ENCODE results near the gene TBC1D8. TPM values are rescaled to one million over a fixed set of nuclear protein-coding genes. Genes with fewer than 3 reads are reported as not detected.

The TBC1D8 gene
- total and polyA plus RNA-seq, 2 donors (not counting 1 experiment from before 2014, with no cell fraction given): 1.7 to 15.7 TPM

DNA sequence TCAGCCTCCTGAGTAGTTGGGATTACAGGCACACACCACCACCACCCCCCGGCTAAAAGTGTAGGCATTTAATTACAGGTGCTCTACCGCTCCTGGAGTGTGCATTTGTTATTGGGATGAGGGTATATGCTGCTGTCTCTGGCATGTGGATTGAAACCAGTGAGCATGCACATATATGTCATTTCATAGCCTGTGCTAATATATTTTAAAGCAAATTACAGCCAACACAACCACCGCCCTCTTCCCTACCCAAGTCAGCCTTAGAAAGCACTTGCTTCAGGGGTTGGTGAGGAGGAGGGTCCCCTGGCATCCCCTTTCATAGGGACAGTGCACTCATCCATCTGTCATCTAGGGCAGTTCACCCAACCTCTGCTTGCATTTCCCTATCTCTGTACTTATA is 10.5 kb upstream of the TBC1D8 start:
- POLR2A ChIA-PET: no interaction called here
- Mint-ChIP-seq H3K27me3 (no peaks in the 10 kb centered on the region), H3K4me3 (no peak overlapping the region), H3K4me1 (no peaks in the 10 kb centered on the region), H3K9me3 (ENCODE audit: insufficient read depth) (no peaks in the 10 kb centered on the region), H3K27ac (no peak overlapping the region)
- no peaks in the 10 kb centered on the region for H3K36me3 ChIP-seq (replicated peaks in 1 of 2; ENCODE audit: control extremely low read depth in 1 of 2, control insufficient read depth in 1 of 2, extremely low read depth in 1 of 2, insufficient read depth in 2 of 2, low read length in 1 of 2)
- no peak overlapping the region for H3K4me3 ChIP-seq (ENCODE audit: control extremely low read depth in 1 of 5, extremely low read depth in 1 of 5, insufficient read depth in 1 of 5, low read depth in 2 of 5, low read length in 4 of 5)
- ATAC-seq (ENCODE audit: low read depth): no peak
- no peak for DNase-seq
- H3K9ac ChIP-seq (ENCODE audit: low read length): no peak overlapping the region
- no peak overlapping the region for H2AFZ ChIP-seq (ENCODE audit: insufficient read depth, low read depth, low read length, poor library complexity, severe bottlenecking)
- H4K20me1 ChIP-seq (ENCODE audit: control insufficient read depth, insufficient read depth, low read length, poor library complexity, severe bottlenecking): no peaks in the 10 kb centered on the region
- no peaks in the 10 kb centered on the region for H3K9me3 ChIP-seq (ENCODE audit: control extremely low read depth in 1 of 3, control insufficient read depth in 2 of 3, insufficient read depth in 1 of 3, low read length in 2 of 3)
- intact Hi-C loops (cut with micrococcal nuclease): no loop called here
- no peak overlapping the region for H3K4me2 ChIP-seq (replicated peaks; ENCODE audit: low read depth, low read length, poor library complexity, severe bottlenecking)
- CTCF ChIA-PET: no interaction called here
- no CpG with 5 or more reads among the region's 3 CpGs for WGBS (ENCODE audit: insufficient coverage)
- TF ChIP-seq, protein P1, sequence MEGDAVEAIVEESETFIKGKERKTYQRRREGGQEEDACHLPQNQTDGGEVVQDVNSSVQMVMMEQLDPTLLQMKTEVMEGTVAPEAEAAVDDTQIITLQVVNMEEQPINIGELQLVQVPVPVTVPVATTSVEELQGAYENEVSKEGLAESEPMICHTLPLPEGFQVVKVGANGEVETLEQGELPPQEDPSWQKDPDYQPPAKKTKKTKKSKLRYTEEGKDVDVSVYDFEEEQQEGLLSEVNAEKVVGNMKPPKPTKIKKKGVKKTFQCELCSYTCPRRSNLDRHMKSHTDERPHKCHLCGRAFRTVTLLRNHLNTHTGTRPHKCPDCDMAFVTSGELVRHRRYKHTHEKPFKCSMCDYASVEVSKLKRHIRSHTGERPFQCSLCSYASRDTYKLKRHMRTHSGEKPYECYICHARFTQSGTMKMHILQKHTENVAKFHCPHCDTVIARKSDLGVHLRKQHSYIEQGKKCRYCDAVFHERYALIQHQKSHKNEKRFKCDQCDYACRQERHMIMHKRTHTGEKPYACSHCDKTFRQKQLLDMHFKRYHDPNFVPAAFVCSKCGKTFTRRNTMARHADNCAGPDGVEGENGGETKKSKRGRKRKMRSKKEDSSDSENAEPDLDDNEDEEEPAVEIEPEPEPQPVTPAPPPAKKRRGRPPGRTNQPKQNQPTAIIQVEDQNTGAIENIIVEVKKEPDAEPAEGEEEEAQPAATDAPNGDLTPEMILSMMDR (IDR thresholded peaks at IDR 0.05): no peak
- no peak for TF ChIP-seq EZH2 (IDR thresholded peaks at IDR 0.05; ENCODE audit: borderline replicate concordance, insufficient read depth, low read depth, low read length, poor library complexity, severe bottlenecking)
- H3K4me1 ChIP-seq (ENCODE audit: control insufficient read depth in 2 of 2, insufficient read depth in 2 of 2, low read length in 2 of 2): no peaks in the 10 kb centered on the region
- H3K27ac ChIP-seq (ENCODE audit: low read length in 2 of 2): no peak overlapping the region
- H3K27me3 ChIP-seq (replicated peaks in 1 of 4; ENCODE audit: control extremely low read depth in 1 of 4, control insufficient read depth in 3 of 4, insufficient read depth in 4 of 4, low read length in 3 of 4): no peaks in the 10 kb centered on the region
- H3K79me2 ChIP-seq (ENCODE audit: control insufficient read depth, insufficient read depth, low read length): no peaks in the 10 kb centered on the region

DNA sequence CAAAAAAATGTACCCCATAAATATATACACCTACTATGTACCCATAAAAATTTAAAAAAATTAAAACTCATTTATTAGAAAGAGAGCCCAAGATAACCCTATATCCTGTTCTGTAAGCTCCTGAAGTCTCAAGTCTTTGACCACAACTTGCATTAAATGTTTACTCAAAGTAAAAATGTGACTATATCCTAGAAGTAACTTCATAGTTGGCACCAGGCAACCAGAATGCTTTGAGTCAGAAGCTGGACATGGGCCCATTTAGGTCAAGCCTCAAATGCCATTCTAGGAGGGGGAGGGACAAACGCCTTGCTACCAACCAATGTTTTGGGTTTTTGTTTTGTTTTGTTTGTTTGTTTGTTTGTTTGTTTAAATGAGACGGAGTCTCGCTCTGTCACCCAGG is 9.3 kb upstream of the TBC1D8 start:
- POLR2A ChIA-PET: no interaction called here

More for the DNA sequence above, 9.3 kb upstream of the TBC1D8 start:
- no peak for ATAC-seq (ENCODE audit: low read depth)
- no peaks in the 10 kb centered on the region for H3K36me3 ChIP-seq (replicated peaks in 1 of 2; ENCODE audit: control extremely low read depth in 1 of 2, control insufficient read depth in 1 of 2, extremely low read depth in 1 of 2, insufficient read depth in 2 of 2, low read length in 1 of 2)
- H3K4me1 ChIP-seq (ENCODE audit: control insufficient read depth in 2 of 2, insufficient read depth in 2 of 2, low read length in 2 of 2): no peaks in the 10 kb centered on the region
- TF ChIP-seq, protein P1 (IDR thresholded peaks at IDR 0.05): no peak
- TF ChIP-seq EZH2 (IDR thresholded peaks at IDR 0.05; ENCODE audit: borderline replicate concordance, insufficient read depth, low read depth, low read length, poor library complexity, severe bottlenecking): no peak
- Mint-ChIP-seq H3K4me3 (no peak overlapping the region), H3K27me3 (no peaks in the 10 kb centered on the region), H3K4me1 (no peaks in the 10 kb centered on the region), H3K27ac (no peak overlapping the region), H3K9me3 (ENCODE audit: insufficient read depth) (no peaks in the 10 kb centered on the region)
- no peak overlapping the region for H3K4me2 ChIP-seq (replicated peaks; ENCODE audit: low read depth, low read length, poor library complexity, severe bottlenecking)
- no peaks in the 10 kb centered on the region for H3K79me2 ChIP-seq (ENCODE audit: control insufficient read depth, insufficient read depth, low read length)
- no peak for DNase-seq
- no peaks in the 10 kb centered on the region for H3K27me3 ChIP-seq (replicated peaks in 1 of 4; ENCODE audit: control extremely low read depth in 1 of 4, control insufficient read depth in 3 of 4, insufficient read depth in 4 of 4, low read length in 3 of 4)
- H3K4me3 ChIP-seq (ENCODE audit: control extremely low read depth in 1 of 5, extremely low read depth in 1 of 5, insufficient read depth in 1 of 5, low read depth in 2 of 5, low read length in 4 of 5): no peak overlapping the region
- H3K9me3 ChIP-seq (ENCODE audit: control extremely low read depth in 1 of 3, control insufficient read depth in 2 of 3, insufficient read depth in 1 of 3, low read length in 2 of 3): no peaks in the 10 kb centered on the region
- intact Hi-C loops (cut with micrococcal nuclease): no loop called here
- H3K27ac ChIP-seq (ENCODE audit: low read length in 2 of 2): no peak overlapping the region
- H2AFZ ChIP-seq (ENCODE audit: insufficient read depth, low read depth, low read length, poor library complexity, severe bottlenecking): no peak overlapping the region
- no peak overlapping the region for H3K9ac ChIP-seq (ENCODE audit: low read length)
- WGBS (ENCODE audit: insufficient coverage): 100% methylated on average over 2 of the region's 3 CpGs
- CTCF ChIA-PET: interaction anchor here (0.5 to 1.5 kb wide), 2 partner anchors 24 to 47 kb away, joined by 4 to 5 read pairs; no protein-coding TSS in a partner anchor
- H4K20me1 ChIP-seq (ENCODE audit: control insufficient read depth, insufficient read depth, low read length, poor library complexity, severe bottlenecking): no peaks in the 10 kb centered on the region

All from B cell (primary cell).